Upper lobe of left lung (tissue), 4 donors: ENCODE measurements around the gene PIGN.

ENCODE experiments used
- CTCF ChIP-seq, 6 experiments: fragments of 450-650 bp in 4 of 6; fragments of 200-600 bp in 2 of 6; sonication (generic) in 2 of 6; IDR thresholded peaks; one replicate each; pipeline ENCODE4 v1.5.1; 2016 to 2019; ENCODE audit warnings: antibody characterized with exemption in 6 of 6
- EP300 ChIP-seq, 4 donors: sonication (generic); formaldehyde crosslinking; IDR thresholded peaks; one replicate each; pipeline ENCODE4 v1.5.1; 2017; ENCODE audit warnings: antibody characterized with exemption in 4 of 4, control low read depth in 2 of 4
- POLR2A ChIP-seq, 4 donors: fragments of 450-650 bp; IDR thresholded peaks; one replicate each; pipeline ENCODE4 v1.5.1; 2016 to 2017; ENCODE audit warnings: antibody characterized with exemption in 4 of 4, mild to moderate bottlenecking in 2 of 4

DNA sequence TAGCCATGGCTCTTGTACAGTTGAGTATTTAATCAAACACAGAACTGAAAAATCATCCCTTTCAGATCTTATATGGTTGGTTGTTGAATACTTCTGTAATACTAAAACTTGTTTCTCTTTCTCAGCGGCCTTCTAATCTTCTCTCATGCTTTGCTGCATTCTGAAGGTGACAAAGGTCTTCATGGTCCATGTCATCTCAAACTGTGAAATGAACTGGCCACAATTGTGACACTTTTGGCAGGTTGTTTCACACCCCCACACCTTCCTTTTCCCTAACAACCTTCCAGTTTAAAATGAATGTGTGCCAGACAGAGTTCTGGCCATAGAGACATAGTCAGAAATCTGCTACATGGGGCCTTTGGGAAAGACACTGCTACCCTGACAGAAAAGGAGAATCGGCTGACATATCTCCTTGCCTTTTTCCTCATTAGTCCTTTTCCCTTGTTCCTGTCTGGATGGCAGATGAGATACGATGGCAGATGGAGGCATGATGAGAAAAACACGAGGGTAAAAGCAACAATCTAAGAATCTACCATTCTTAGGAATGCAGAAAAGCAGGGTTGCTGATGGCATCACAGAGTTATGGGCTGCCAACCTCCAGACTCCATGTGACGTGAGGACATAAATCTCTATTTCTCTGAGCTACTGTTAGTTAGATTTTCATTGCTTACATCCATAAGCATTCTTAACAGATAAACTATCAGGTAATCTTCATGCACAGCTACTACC, 106.5 kb downstream of the PIGN start:
- TF ChIP-seq EP300 (IDR thresholded peaks at IDR 0.05) (no peak), CTCF (IDR thresholded peaks at IDR 0.05) (no peak), POLR2A (IDR thresholded peaks at IDR 0.05) (no peak)
